Stimulated activated CD4-positive, alpha-beta T cell treated with anti-CD3 and anti-CD28 coated beads, TNF-alpha, amount 100 ng/mL, for 48 hours (primary cell): Measurements from ENCODE around the gene NPPB.
"Not testable (repeated sequence)": the region's sequence is repeated elsewhere in the genome, so short reads cannot be mapped to it uniquely, and the experiment has no call there.

Source experiments
- DNase-seq, 3 donors: peaks; one replicate each; pipeline ENCODE4 v3.0.0-alpha.2; 2020; ENCODE audit warnings: low read depth in 3 of 3

NPPB gene

DNA sequence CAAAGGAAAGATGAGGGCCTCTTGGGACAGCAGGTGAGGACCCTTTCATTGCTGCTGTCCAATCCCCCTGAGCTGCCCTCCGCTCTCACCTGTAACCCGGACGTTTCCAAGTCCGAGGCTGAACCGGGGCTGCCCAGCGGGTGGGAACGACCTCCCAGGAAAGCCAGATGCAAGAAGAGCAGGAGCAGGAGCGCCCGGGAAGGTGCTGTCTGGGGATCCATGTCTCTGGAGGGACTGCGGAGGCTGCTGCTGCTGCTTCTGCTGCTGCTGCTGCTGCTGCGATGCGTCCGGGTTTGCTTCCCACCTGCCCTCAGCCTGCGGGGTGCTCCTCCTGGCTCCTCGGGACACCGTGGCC, at the start of gene NPPB:
NPPB (minus strand) TSS at position 333 of the 355 bp plus-strand sequence; CDS start at position 221, 112 bp downstream.
- DNase-seq = no peak

GRCh38 chr1:11908095-11908675, 49.4 kb upstream of the NPPB start:
- peak; percentile 50 to 77 (median 72) for DNase-seq

DNA sequence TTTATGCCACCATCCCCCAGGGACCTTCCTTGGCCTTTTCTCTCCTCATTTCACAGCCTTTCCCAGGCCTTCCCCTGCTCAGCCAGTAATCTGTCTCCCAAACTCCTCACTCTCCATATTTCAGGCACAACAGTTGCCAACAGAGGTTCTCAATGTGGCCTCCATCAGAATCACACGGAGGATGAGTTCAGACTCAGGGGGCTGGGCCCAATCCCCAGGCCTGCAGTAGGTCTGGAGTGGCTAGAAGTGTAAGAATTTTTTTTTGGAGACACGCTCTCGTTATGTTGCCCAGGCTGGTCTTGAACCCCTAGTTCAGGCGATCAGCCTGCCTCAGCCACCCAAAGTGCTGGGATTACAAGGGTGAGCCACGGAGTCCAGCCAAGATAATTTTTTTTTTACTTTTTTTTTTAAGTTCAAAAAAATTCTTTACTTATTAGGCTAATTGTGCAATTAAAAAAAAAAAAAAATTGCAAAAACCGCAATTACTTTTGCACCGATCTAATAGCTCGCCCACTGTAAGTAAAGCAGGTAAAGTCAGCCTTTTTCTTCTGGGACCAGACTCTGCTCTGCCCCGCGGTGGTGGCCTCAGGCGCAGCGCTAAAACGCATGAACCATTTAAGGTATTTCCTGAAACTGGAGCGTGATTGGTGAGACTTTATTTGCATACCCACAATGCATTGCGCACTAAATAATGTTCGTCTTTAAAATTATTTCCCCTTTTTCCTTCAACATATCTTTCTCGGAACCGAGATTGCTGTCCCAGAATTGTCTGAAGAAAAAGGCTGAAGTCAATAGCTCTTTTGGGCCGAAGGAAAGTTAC, 48.7 kb upstream of the NPPB start:
- peak; percentile 79 to 84 (median 82) for DNase-seq

DNA sequence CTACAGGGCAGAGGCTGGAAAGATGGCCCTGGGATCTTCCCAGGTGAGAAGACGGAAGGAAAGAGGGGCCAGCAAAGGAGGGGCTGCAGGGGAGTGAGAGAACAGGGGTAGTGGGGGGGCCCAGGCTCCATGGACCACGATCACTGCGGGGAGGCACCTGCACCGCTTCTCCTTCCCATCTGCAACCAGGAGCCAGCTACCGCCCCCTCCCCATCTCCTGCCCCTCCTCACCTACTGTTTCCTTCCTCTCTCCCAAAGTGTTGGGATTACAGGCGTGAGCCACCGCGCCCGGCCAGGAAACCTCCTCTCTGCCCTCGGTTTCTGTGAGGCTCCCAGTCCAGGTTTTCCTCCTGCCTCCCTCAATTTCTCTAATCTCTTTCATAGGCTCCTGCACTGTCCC, 48.1 kb upstream of the NPPB start:
- DNase-seq = no peak

- no peak for DNase-seq
These were observed 46.2 kb upstream of the NPPB start for GRCh38 chr1:11904978-11905377.

- not testable (repeated sequence) for DNase-seq
These were observed 45.4 kb upstream of the NPPB start for GRCh38 chr1:11904156-11904555.

- DNase-seq = no peak
These were observed 44.5 kb upstream of the NPPB start for GRCh38 chr1:11903210-11903609.

GRCh38 chr1:11901446-11901845, 42.7 kb upstream of the NPPB start:
- not testable (repeated sequence) for DNase-seq

GRCh38 chr1:11898831-11899467, 40.2 kb upstream of the NPPB start:
- no peak for DNase-seq

- no peak for DNase-seq
These were observed 39.5 kb upstream of the NPPB start for GRCh38 chr1:11898086-11898785.

DNA sequence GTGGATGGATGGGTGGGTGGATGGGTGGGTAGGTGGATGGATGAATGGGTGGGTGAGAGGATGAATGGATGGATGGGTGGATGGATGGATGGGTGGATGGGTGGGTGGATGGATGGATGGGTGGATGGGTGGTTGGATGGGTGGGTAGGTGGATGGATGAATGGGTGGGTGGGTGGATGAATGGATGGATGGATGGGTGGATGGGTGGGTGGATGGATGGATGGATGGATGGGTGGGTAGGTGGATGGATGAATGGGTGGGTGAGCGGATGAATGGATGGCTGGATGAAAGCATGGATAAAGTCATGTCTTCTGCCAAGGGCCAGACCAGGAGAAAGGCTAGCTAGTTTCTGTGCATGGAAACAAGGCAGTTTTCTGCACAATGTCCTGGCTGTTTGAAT, 35.8 kb upstream of the NPPB start:
- not testable (repeated sequence) for DNase-seq

DNA sequence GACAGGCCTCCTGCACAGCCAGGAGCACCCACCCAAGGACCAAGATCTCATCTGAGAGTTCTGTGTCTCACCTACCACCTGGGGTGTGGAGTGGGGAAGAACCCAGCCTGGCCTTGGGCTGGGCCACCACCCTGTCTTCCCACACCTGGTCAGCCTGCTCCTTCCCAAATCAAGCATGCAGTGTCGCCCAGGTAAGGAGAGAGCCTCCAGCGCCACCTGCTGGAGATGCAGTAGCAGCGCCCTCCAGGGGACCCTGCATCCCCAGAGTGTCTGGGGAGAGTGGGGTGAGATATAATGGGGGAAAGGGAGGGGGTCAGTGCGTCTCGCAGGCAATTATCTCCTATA, 35.1 kb upstream of the NPPB start:
- DNase-seq = peak; percentile 37 to 68 (median 46)

DNA sequence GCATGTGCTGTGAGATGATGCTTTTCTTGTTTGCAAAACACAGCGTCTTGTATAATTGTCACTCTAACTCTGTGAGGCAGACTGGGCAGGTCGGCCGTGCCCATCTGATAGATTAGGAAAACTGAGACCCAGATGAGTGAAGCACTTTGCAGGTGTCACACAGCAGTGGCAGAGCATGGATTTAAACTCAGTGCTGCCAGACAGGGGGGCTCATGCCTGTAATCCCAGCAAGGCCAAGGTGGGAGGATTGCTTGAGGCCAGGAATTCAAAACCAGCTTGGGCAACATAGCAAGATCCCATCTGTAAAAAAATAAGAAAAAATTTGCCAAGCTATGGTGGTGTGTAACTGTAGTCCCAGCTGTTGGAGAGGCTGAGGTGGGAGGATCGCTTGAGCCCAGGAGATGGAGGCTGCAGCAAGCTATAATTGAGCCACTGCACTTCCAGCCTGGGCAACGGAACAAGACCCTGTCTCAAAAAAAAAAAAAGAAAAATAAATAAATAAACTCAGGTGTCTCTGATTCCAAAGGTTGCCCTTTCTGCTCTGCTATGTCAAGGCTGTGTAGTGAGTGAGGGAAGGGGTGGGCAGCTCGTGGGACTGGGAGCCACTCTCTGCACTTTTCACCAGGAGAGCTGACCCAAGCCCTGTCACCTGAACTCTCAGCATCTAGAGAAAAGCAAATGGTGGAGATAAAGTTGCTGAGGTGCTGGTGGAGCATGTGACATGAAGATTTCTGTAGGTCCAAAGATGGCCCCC, 32.9 kb upstream of the NPPB start:
- DNase-seq = no peak

DNA sequence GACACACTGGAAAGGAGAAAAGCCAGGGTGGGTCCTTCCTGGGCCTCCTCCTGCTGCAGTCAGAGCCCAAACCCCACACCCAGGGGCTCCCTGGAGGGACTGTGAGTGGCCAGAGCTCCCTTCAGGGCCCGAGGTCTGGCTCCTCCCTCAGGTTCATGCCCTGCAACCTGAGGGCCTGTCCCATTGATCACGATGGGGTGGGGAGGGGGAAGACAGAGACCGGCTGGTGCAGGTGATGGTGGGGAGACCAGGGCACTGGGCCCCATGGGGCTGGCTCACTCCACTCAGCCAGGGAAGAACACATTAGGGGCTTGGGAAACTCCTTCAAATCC, 30.1 kb upstream of the NPPB start:
- DNase-seq = no peak

GRCh38 chr1:11888206-11888876, 29.6 kb upstream of the NPPB start:
- DNase-seq = no peak

DNA sequence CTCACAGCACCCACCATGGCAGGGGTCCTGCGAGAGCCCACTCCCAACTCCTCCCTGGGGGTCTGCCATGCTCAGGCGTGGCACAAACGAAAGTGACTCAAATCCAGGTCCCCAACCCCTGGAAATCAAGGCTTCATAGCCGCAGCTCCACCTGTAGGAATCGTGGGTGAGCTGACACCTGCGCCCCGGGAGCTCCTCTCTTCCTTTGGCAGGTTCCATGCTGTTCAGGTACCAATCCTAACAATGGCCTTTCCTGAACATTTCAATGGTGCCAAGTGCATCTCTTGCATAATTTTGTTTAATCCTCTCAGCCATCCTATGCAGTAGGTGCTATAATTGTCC, 28.9 kb upstream of the NPPB start:
- DNase-seq = no peak

- DNase-seq = no peak
These were observed 28.4 kb upstream of the NPPB start for GRCh38 chr1:11886986-11887665.

DNA sequence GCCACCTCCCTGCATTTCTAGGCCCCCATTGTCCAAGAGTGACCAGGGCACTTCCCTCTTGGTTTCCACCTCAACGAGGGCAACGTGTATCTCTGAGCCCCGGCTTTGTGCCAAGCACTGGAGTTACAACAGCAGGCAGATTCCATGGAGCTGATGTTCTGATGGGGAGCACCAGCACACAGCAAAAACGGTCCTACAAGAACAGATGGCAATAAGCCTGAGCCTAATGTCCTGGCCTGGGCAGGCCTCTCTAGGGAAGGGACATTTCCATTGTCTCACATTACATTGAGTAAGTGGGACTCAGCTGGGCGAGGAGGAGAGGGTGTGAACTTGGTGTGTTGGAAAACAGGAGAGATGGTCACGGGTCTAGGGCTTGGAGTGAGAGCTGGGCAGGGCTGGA, 27.2 kb upstream of the NPPB start:
- DNase-seq = no peak

DNA sequence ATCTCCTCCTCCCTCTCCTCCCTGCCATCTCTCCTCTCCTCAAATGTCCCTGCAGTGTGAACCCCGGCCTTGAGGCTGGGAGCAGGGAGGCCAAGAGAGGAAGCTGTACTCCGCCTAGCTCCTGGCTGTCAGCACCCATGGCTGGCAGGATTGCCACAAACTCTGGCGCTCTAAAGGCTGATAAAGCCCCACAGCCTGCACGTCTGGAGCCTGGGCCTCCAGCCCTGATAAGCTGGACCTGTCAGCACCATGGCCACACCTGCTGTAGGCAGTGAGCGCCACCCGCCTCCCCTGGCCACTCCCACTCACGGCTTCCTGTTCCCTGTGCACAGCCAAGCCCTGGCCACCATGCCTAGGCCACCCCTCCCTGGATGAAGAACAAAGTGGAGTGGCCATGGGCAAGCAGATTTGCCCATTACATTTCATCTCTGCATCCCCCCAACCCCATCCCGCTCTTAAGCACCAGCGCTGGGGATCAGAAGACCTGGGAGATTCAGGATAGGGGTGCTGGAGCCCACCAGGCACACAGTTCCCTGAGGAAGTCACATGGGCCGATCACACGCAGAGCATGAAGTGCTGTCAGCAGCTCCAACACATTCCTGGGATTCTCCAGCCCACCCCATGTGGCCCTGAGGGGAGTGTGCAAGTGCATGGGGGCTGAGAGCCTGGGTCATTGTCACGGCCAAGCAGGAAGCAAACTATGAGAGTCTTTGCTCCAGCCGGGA, 24.2 kb upstream of the NPPB start:
- DNase-seq = no peak

GRCh38 chr1:11881749-11882441, 23.1 kb upstream of the NPPB start:
- no peak for DNase-seq
